ENCODE data around the gene DENND6A. TPM values are rescaled to one million over a fixed set of nuclear protein-coding genes. Genes with fewer than 3 reads are reported as not detected.

Gene DENND6A
- total and polyA plus RNA-seq, 2 of the 13 experiments (the other 11 are each of a cell fraction or from before 2014, with no cell fraction given): 9.4 to 11.1 TPM

DNA sequence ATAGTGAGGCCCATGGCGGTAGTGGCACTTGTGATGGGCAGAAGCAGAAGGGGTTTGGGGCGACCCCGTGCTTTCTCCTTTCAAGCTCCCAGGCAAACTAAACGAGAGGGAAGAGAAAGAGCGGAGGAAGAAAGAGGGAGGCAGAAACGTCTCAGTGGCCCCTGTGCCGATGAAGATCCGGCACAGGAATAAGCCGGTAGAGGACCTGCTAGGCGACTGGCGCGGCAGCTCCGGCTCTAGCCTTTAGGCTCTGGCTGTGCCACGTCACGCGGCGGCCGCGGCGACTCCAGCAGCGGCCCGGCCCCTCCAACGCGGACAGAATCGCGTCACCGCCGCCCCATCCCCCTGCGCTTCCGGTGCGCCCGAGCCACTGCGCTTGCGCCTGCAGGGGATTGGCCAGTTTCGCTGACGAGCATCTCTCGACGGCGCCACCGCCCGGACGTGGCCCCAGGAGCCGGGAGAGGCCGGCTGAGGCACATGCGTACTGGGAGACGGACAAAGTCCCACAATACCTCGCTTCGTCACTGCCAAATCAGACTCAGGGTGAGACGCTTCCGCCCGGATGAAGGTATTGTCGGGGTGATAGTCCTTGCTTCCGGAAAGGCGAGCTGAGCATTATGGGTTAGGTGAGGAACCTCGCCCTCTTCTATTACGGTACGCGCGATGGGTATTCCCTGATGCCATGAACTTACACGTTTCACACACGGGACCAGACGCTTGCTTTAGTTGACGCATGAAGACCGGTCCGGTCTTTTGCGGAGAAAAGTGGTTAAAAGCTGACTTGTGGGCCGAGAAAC is 95.6 kb downstream of the DENND6A start, which contains the start of gene ARF4 (continued):
- TF ChIP-seq SP5 (CRISPR knock-in tag; IDR thresholded peaks at IDR 0.05; ENCODE audit: borderline replicate concordance, low read depth) (no peak; the same call in 1 of the 2 replicates), TOE1 (CRISPR knock-in tag; IDR thresholded peaks at IDR 0.05) (peak; percentile 6; the same call in 1 of the 2 replicates), CAMTA2 (CRISPR knock-in tag; IDR thresholded peaks at IDR 0.05; ENCODE audit: borderline replicate concordance) (no peak; the same call in 1 of the 2 replicates), FOXK2 (IDR thresholded peaks at IDR 0.05) (peak; percentile 57), KLF12 (CRISPR knock-in tag; IDR thresholded peaks at IDR 0.05; ENCODE audit: borderline replicate concordance) (peak; percentile 78; the same call in 1 of the 2 replicates), SNAI1 (CRISPR knock-in tag; IDR thresholded peaks at IDR 0.05; ENCODE audit: borderline replicate concordance) (no peak), DNMT3B (CRISPR knock-in tag; conservative IDR thresholded peaks at IDR 0.05) (no peak), NFE2L1 (CRISPR knock-in tag; IDR thresholded peaks at IDR 0.05; ENCODE audit: borderline replicate concordance) (no peak), ZNF543 (CRISPR knock-in tag; IDR thresholded peaks at IDR 0.05) (no peak), PITX1 (CRISPR knock-in tag; IDR thresholded peaks at IDR 0.05) (peak; percentile 64), BHLHE40 (IDR thresholded peaks at IDR 0.05; ENCODE audit: low read length) (peak; percentile 67; the same call in 1 of the 2 replicates), SPEN (CRISPR knock-in tag; IDR thresholded peaks at IDR 0.05; ENCODE audit: low read depth) (peak; percentile 97), ZFYVE20 (CRISPR knock-in tag; IDR thresholded peaks at IDR 0.05; ENCODE audit: borderline replicate concordance, low read depth) (no peak), TSC22D2 (CRISPR knock-in tag; IDR thresholded peaks at IDR 0.05; ENCODE audit: borderline replicate concordance) (peak; percentile 63; the same call in 1 of the 2 replicates), ZNF326 (CRISPR knock-in tag; IDR thresholded peaks at IDR 0.05; ENCODE audit: borderline replicate concordance) (no peak), ZNF382 (CRISPR knock-in tag; IDR thresholded peaks at IDR 0.05; ENCODE audit: borderline replicate concordance) (no peak), ZNF788 (CRISPR knock-in tag; IDR thresholded peaks at IDR 0.05; ENCODE audit: borderline replicate concordance) (peak; percentile 83; the same call in 1 of the 2 replicates), ZNF280B (CRISPR knock-in tag; IDR thresholded peaks at IDR 0.05; ENCODE audit: borderline replicate concordance) (no peak), KLF15 (CRISPR knock-in tag; IDR thresholded peaks at IDR 0.05; ENCODE audit: borderline replicate concordance) (no peak)
- TF ChIP-seq, protein P1, sequence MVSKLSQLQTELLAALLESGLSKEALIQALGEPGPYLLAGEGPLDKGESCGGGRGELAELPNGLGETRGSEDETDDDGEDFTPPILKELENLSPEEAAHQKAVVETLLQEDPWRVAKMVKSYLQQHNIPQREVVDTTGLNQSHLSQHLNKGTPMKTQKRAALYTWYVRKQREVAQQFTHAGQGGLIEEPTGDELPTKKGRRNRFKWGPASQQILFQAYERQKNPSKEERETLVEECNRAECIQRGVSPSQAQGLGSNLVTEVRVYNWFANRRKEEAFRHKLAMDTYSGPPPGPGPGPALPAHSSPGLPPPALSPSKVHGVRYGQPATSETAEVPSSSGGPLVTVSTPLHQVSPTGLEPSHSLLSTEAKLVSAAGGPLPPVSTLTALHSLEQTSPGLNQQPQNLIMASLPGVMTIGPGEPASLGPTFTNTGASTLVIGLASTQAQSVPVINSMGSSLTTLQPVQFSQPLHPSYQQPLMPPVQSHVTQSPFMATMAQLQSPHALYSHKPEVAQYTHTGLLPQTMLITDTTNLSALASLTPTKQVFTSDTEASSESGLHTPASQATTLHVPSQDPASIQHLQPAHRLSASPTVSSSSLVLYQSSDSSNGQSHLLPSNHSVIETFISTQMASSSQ (IDR thresholded peaks at IDR 0.05; ENCODE audit: low read depth): peak; percentile 19
- TF ChIP-seq, protein P1 (CRISPR knock-in tag; IDR thresholded peaks at IDR 0.05; ENCODE audit: borderline replicate concordance): peak; percentile 40; the same call in 1 of the 2 replicates
- TF ChIP-seq, protein P2, sequence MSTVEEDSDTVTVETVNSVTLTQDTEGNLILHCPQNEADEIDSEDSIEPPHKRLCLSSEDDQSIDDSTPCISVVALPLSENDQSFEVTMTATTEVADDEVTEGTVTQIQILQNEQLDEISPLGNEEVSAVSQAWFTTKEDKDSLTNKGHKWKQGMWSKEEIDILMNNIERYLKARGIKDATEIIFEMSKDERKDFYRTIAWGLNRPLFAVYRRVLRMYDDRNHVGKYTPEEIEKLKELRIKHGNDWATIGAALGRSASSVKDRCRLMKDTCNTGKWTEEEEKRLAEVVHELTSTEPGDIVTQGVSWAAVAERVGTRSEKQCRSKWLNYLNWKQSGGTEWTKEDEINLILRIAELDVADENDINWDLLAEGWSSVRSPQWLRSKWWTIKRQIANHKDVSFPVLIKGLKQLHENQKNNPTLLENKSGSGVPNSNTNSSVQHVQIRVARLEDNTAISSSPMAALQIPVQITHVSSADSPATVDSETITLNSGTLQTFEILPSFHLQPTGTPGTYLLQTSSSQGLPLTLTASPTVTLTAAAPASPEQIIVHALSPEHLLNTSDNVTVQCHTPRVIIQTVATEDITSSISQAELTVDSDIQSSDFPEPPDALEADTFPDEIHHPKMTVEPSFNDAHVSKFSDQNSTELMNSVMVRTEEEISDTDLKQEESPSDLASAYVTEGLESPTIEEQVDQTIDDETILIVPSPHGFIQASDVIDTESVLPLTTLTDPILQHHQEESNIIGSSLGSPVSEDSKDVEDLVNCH (CRISPR knock-in tag; IDR thresholded peaks at IDR 0.05): no peak
